Left hindlimb (tissue), 1 donor: ENCODE results near the gene REPIN1.

Experiments
- DNase-seq: peaks from one replicate; pipeline ENCODE4 v3.0.0-alpha.2; 2018

Gene REPIN1

DNA sequence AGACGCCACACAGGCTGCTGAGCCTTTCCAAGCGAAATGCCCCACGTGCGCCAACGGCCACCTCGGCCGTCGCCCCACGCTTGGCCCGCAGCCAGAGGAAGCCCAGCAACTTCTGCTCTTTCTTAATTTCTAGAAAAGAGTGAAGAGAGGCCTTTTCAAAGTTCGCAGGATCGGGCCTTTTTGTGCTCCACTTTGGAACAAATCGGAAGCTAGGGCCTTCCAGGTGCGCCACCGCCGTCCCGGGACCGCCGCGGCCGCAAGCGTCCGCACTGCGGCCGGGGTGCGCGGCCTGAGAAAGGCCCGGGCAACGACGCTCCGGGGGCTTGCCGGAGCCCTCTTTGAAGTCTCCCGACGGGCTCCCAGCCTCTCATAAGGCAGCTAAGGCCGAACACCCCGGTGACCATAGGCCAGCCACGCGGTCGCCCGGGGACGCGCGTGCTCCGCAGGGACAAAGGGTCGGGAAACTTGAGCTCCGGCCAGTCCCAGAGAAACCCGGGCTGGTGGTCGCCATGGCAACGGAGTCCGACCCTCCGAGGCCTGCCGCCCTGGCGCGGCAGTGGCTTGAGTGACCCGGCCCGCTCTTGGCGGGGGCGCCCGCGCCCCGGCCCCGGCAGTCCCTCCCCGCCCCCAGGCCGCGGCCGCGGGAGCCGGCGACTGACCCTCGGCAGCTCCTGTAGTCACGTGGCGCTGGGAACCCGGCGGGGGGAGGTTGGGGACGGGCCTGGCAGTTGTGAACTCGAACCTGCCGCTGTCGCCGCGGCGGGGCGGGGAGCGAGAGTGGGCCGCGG is at the start of gene REPIN1:
REPIN1 (plus strand) TSS at position 727 of the 788 bp plus-strand sequence. CDS start 890 bp downstream, outside the sequence.
- DNase-seq, result peak; percentile 93

DNA sequence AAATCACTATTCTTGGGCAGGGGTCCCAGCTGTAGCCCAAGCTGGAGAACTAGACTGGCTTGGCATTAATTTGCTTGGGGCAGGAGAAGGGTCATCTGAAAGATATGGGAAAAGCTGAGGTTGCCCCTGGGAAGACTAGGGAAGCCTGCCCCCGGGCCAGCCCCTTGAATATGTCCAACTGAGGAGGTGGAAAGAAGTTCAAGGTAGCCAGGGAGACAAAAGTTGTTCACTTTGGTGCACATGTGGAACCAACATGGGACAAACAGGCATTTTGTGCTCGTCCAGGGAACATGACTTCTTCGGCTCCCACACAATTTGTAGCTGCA is 46.9 kb upstream of the REPIN1 start:
- no peak for DNase-seq

GRCh38 chr7:150322114-150322832 is 46.3 kb upstream of the REPIN1 start:
- DNase-seq, result no peak

DNA sequence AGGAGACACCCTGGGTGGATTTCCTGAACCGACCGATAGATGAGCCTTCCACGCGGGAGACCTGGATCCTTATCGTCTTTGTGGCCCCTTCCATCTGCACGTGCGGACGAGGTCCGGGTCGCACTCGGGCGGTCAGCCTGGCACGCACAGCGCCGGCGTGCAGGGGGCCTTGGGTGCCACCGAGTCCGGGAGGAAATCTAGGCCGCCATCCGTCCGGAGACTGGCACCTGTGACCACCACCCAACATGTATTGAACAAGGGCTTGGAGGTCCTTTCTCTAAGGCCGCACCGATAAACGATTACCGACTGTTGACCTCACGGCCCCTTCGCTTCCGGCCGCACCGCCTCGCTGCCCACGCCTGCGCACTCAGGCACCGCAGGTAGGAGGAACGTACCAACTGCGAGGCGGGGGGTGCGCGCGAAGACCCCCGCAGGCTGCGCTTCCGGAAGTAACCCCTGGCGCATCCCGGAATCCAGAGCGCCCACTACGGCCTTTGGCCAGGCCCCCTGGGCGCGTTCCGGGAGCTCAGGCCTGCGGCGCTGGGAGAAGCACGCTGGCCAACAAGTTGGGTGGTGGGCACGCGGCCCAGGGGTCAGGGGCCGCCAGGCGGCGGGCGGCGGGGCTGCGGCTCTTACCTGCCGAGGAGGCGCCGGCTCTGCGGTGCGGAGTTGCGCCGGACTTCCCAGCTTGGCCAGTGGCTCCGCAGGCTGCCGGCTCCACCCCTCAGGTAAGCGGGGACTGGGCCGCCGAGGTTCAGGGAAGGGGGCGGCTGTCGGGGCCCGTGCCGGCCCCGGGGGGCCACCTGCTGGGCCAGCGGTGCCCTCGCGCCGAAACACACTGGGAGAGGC is 45.6 kb upstream of the REPIN1 start, which contains the start of the genes ACTR3C and LRRC61:
ACTR3C (minus strand) TSS at position 713 of the 849 bp plus-strand sequence. CDS start 28,249 bp downstream, outside the sequence.
LRRC61 (plus strand) TSS at position 523 of the 849 bp plus-strand sequence. CDS start 13,507 bp downstream, outside the sequence.
- peak; percentile 56 for DNase-seq

DNA sequence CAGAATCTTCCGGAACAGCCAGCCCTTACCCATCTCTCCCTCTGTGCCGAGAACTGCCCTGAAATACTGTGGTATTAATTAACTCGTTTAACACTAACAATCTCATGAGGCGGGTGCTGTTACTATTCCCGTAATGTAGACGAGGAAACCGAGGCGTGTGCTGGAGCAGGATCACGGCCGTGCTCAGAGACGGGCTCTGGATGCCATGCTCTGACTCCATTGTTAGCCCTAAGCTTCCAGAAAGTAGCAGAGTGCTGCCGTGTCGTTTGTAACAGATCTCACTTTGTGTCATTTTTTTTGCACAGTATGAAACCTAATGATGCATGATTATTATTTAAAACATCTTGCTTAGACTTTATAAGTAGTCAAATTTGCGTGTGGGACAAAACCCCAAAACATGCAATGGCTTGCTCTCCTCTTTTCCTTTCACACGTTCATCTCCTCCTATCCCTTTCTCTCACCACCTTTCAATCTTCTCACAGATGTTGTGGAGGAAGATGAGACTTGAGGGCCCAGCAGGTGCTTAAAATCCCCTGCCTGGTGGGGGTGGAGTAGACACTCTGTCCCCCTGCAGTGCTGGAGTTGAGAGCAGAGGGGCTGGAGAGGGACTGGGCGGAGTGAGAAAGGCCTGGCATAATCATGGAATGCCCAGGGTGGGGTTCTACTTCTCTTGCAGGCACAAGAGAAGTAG is 44.8 kb upstream of the REPIN1 start:
- DNase-seq, result no peak

GRCh38 chr7:150324373-150324961 is 44.2 kb upstream of the REPIN1 start:
- no peak for DNase-seq

- DNase-seq, result no peak
These were observed 43.5 kb upstream of the REPIN1 start for GRCh38 chr7:150325110-150325611.

GRCh38 chr7:150325901-150326300 is 42.7 kb upstream of the REPIN1 start:
- no peak for DNase-seq

GRCh38 chr7:150326657-150327268 is 41.9 kb upstream of the REPIN1 start:
- no peak for DNase-seq

DNA sequence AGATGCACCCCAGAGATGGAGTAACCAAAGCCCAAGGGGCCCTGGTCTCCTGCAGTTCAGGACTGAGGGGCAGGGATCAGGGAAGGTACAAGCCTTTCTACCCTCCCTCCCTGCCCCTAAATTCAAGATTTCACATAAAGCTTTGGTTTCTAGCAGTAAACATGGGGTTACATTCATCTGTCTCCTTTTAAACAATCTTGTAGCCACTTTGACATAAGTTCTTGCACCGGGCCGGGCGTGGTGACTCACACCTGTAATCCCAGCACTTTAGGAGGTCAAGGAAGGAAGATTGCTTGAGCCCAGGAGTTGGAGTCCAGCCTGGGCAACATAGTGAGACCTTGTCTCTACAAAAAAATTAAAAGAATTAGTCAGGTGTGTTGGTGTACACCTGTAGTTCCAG is 41.3 kb upstream of the REPIN1 start:
- DNase-seq, result no peak

DNA sequence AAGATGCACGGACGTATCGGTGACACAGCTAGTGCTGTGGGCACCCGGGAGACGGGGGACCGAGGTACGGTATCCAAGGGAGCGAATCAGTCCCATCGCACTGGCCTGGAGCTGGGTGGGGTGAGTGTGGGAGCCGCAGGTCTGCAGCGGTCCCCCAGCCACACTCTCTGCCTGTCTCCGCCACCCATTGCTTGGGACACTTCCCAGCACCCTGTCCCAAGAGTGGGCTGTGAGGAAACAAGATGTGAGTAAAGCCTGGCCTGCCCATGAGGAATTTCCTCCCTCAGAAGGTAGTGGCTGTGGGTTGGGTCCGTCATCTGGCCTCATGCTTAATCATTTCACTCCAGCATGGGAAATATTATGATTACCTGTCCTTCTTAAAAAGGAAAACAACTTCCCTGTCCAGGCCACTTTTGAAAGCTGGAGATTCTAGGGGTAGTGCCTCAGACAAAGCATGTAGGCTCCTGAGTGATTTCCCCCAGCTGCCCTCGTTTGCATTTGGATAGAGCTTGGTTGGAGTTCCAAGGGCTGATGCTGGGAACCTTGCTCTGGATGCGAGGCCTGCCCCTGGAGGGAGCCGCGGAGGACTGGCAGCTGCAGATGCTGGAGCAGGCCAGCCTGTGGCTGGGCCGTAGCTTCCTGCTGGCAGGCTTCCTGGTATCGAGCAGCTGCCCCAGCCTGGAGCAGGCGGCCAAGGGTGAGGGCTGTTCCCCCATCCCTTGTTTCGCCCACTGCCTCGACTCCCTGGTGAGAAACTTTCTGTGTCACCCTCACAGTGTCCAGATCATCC is 39.1 kb upstream of the REPIN1 start:
- DNase-seq, result peak; percentile 69

- DNase-seq, result no peak
These were observed 38.3 kb upstream of the REPIN1 start for GRCh38 chr7:150330211-150330885.

GRCh38 chr7:150332852-150333635 is 35.6 kb upstream of the REPIN1 start:
- no peak for DNase-seq

DNA sequence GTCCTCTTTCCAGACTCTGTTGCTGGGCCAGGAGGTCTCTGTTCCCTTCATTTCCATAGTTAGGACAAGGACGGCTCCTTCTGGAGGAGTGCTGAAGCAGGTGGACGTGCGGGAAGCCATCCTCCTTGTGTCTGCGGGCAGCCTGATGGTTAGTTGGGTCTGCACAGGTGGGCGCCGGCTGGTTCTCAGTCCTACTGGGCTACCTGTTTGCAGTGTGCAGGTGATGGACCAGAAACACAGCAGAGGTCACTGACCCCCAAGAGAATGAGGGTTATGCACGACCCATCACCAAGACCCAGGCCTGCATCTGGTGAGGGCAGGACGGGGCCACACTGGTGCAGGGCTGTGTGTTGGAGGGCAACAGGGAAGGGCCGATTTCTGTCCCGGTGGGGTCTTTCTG is 35.0 kb upstream of the REPIN1 start:
- no peak for DNase-seq

DNA sequence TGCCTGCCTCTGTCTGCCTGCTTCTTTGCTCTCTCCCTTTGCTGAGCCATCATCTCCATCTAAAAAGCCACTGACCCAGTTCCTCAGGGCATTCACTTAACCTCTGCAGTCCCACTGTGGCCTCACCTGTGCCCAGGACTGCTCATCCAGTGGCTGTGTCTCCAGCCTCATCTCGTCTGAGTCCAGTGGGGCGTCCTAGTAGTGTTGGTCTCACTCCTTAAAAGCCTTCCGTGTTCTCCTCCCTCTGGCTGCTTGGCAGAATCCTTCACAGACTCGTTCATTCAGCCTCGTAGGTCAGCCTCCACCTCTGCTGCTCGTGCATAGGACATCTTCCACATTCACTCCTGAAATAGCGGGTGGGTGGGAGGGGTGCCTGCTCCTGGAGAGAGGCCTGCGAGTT is 34.5 kb upstream of the REPIN1 start:
- DNase-seq, result no peak

- no peak for DNase-seq
These were observed 33.4 kb upstream of the REPIN1 start for GRCh38 chr7:150335108-150335773.

DNA sequence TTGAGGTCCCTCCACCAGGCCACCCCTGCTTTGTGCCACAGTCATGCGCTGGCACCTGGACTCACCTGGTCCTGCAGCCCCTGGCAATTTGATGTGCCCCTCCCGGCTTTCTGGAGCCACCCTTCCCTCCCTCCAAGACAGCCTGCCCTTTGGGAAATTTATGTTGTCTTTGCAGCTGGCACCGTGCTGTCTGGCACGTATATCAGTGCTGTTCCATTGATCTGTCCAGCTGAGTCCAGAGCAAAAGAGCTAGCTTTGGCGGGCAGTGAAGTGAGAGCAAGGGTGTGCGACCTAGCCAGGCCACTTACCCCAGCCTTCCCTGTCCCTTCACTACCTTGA is 32.9 kb upstream of the REPIN1 start:
- DNase-seq, result no peak

- DNase-seq, result no peak
These were observed 31.9 kb upstream of the REPIN1 start for GRCh38 chr7:150336746-150337145.

DNA sequence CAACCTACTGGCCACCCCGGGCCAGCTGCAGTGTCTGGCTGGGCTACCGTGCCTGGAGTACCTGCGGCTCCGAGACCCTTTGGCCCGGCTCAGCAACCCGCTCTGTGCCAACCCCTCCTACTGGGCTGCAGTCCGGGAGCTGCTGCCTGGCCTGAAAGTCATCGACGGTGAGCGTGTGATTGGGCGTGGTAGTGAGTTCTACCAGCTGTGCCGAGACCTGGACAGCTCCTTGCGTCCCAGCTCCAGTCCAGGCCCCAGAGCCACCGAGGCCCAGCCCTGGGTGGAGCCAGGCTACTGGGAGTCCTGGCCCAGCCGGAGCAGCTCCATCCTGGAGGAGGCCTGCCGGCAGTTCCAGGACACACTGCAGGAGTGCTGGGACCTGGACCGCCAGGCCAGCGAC is 31.4 kb upstream of the REPIN1 start:
- no peak for DNase-seq
